Esophagus squamous epithelium (tissue), 4 donors: Measurements from ENCODE around the gene SOS1.

ENCODE experiments used
- CTCF ChIP-seq, 6 experiments: fragments of 450-650 bp in 4 of 6; fragments of 200-600 bp in 2 of 6; sonication (generic) in 2 of 6; IDR thresholded peaks; one replicate each; pipeline ENCODE4 v1.5.1; 2016 to 2019; ENCODE audit warnings: antibody characterized with exemption in 6 of 6, mild to moderate bottlenecking in 4 of 6, moderate library complexity in 4 of 6
- POLR2A ChIP-seq, 4 donors: fragments of 450-650 bp; IDR thresholded peaks; one replicate each; pipeline ENCODE4 v1.6.1; 2017; ENCODE audit warnings: antibody characterized with exemption in 4 of 4, mild to moderate bottlenecking in 4 of 4, moderate library complexity in 3 of 4

GRCh38 chr2:39128919-39129391 lies 8.1 kb upstream of the SOS1 start:
- TF ChIP-seq CTCF (IDR thresholded peaks at IDR 0.05) (no peak), POLR2A (IDR thresholded peaks at IDR 0.05) (no peak)
